ENCODE data around the gene SMTN.

- TF ChIP-seq POLR2A (IDR thresholded peaks at IDR 0.05) (no peak), CTCF (IDR thresholded peaks at IDR 0.05) (no peak)
These were observed 62.4 kb downstream of the SMTN start for GRCh38 chr22:31143537-31143936.

Data from heart left ventricle (tissue), 13 donors.